T47D (cell line): ENCODE data around the gene ZSCAN22.
"Not testable (repeated sequence)": the region's sequence is repeated elsewhere in the genome, so short reads cannot be mapped to it uniquely, and the experiment has no call there.

Experiments used
- DNase-seq, 2 experiments: peaks; one replicate each; pipeline versions ENCODE4 v3.0.0 to v3.0.0-alpha.2; 2011 to 2012; ENCODE audit warnings: low read depth in 1 of 2, low spot score in 1 of 2
- JUND ChIP-seq: IDR thresholded peaks from 2 replicates; pipeline ENCODE4 v1.6.1; 2012; ENCODE audit warnings: low read depth
- in situ Hi-C: cut with HindIII; loops from 2 replicates; pipeline ENCODE4 v1.10.0; 2016; ENCODE audit warnings: low sequenced_read_pairs, low pct_unique_long_range_greater_than_20kb

The ZSCAN22 gene

GRCh38 chr19:58330458-58330857 lies 3.7 kb downstream of the ZSCAN22 start:
- DNase-seq: no peak
- no peak for TF ChIP-seq JUND
- in situ Hi-C loops: no loop called here

- DNase-seq: no peak
- TF ChIP-seq JUND: no peak
- in situ Hi-C loops: no loop called here
Measured at GRCh38 chr19:58332697-58333096, 5.9 kb downstream of the ZSCAN22 start.

- in situ Hi-C loops: no loop called here
- DNase-seq: no peak
- TF ChIP-seq JUND: no peak
Measured at GRCh38 chr19:58334691-58335249, 8.0 kb downstream of the ZSCAN22 start.

- TF ChIP-seq JUND: no peak
- in situ Hi-C loops: no loop called here
Measured at GRCh38 chr19:58335630-58336029, 8.8 kb downstream of the ZSCAN22 start.

GRCh38 chr19:58336216-58336615 lies 9.4 kb downstream of the ZSCAN22 start:
- DNase-seq: no peak
- TF ChIP-seq JUND: no peak
- in situ Hi-C loops: no loop called here

More at GRCh38 chr19:58335630-58336029, 8.8 kb downstream of the ZSCAN22 start:
- DNase-seq: no peak

- in situ Hi-C loops: no loop called here
- DNase-seq: no peak
- no peak for TF ChIP-seq JUND
Measured at GRCh38 chr19:58336820-58337219, 10.0 kb downstream of the ZSCAN22 start.

- DNase-seq: no peak
- no peak for TF ChIP-seq JUND
- in situ Hi-C loops: no loop called here
Measured at GRCh38 chr19:58338336-58338735, 11.5 kb downstream of the ZSCAN22 start.

- DNase-seq: no peak
- in situ Hi-C loops: no loop called here
- no peak for TF ChIP-seq JUND
Measured at GRCh38 chr19:58338825-58339558, 12.2 kb downstream of the ZSCAN22 start.

- in situ Hi-C loops: no loop called here
- TF ChIP-seq JUND: no peak
- no peak for DNase-seq
Measured at GRCh38 chr19:58345558-58345957, 18.8 kb downstream of the ZSCAN22 start.

- DNase-seq: peak; percentile 70 to 80
- TF ChIP-seq JUND: no peak
Measured at GRCh38 chr19:58346961-58347929, 20.5 kb downstream of the ZSCAN22 start.

GRCh38 chr19:58348080-58348479 lies 21.3 kb downstream of the ZSCAN22 start:
- in situ Hi-C loops, DNase-seq: not testable (repeated sequence)

More at GRCh38 chr19:58346961-58347929, 20.5 kb downstream of the ZSCAN22 start:
- in situ Hi-C loops: no loop called here

GRCh38 chr19:58349590-58349989 lies 22.8 kb downstream of the ZSCAN22 start:
- TF ChIP-seq JUND: no peak
- no peak for DNase-seq
- in situ Hi-C loops: no loop called here
